IPS-15b (cell line): ENCODE data around the gene PLAAT4.

Experiments used
- H3K27me3 ChIP-seq: one replicate; pipeline ENCODE4 v1.6.1; 2013; ENCODE audit warnings: low read length; ENCODE audit not compliant: control insufficient read depth, insufficient read depth
- H3K36me3 ChIP-seq: one replicate; pipeline ENCODE4 v1.6.1; 2013; ENCODE audit warnings: low read length; ENCODE audit not compliant: control insufficient read depth, insufficient read depth
- H3K4me1 ChIP-seq: one replicate; pipeline ENCODE4 v1.6.1; 2013; ENCODE audit warnings: mild to moderate bottlenecking, low read length; ENCODE audit not compliant: control insufficient read depth, insufficient read depth
- H3K4me3 ChIP-seq: one replicate; pipeline ENCODE4 v1.5.1; 2013; ENCODE audit warnings: low read depth, low read length
- H3K9ac ChIP-seq: one replicate; pipeline ENCODE4 v1.6.1; 2013; ENCODE audit warnings: low read depth, mild to moderate bottlenecking, low read length
- H3K9me3 ChIP-seq: one replicate; pipeline ENCODE4 v1.6.1; 2013; ENCODE audit warnings: mild to moderate bottlenecking, low read length; ENCODE audit not compliant: control insufficient read depth, insufficient read depth

The PLAAT4 gene

GRCh38 chr11:63502252-63502820, 34.3 kb upstream of the PLAAT4 start:
- Histone ChIP-seq H3K4me1 (peaks cover 13% of the 10 kb centered on the region), H3K27me3 (no peaks in the 10 kb centered on the region), H3K9me3 (peaks cover 21% of the 10 kb centered on the region), H3K36me3 (no peaks in the 10 kb centered on the region), H3K9ac (no peak overlapping the region), H3K4me3 (no peak overlapping the region)

- Histone ChIP-seq H3K4me3 (no peak overlapping the region), H3K9me3 (peaks cover 14% of the 10 kb centered on the region), H3K9ac (no peak overlapping the region), H3K27me3 (no peaks in the 10 kb centered on the region), H3K36me3 (no peaks in the 10 kb centered on the region), H3K4me1 (peaks cover 13% of the 10 kb centered on the region)
These were observed 33.1 kb upstream of the PLAAT4 start for GRCh38 chr11:63503492-63503891.

- Histone ChIP-seq H3K4me1 (peaks cover 13% of the 10 kb centered on the region), H3K4me3 (no peak overlapping the region), H3K36me3 (no peaks in the 10 kb centered on the region), H3K9ac (no peak overlapping the region), H3K27me3 (no peaks in the 10 kb centered on the region), H3K9me3 (peaks cover 12% of the 10 kb centered on the region)
These were observed 32.6 kb upstream of the PLAAT4 start for GRCh38 chr11:63504054-63504453.

GRCh38 chr11:63504933-63505586, 31.5 kb upstream of the PLAAT4 start:
- H3K4me1 ChIP-seq = peaks cover 13% of the 10 kb centered on the region
- peaks cover 5% of the 10 kb centered on the region for H3K9me3 ChIP-seq
- H3K9ac ChIP-seq = no peak overlapping the region
- no peaks in the 10 kb centered on the region for H3K27me3 ChIP-seq
- no peaks in the 10 kb centered on the region for H3K36me3 ChIP-seq
- H3K4me3 ChIP-seq = no peak overlapping the region

- Histone ChIP-seq H3K36me3 (no peaks in the 10 kb centered on the region), H3K27me3 (no peaks in the 10 kb centered on the region), H3K9ac (peak within 1 kb of the TSS; percentile 49), H3K4me3 (no peak within 1 kb of the TSS), H3K9me3 (no peaks in the 10 kb centered on the region), H3K4me1 (peaks cover 13% of the 10 kb centered on the region)
These were observed 30.6 kb upstream of the PLAAT4 start, which contains the start of gene LGALS12 for GRCh38 chr11:63505857-63506528. TSS of gene LGALS12 (plus strand) at chr11:63506084. CDS start at chr11:63506459, 375 bp downstream.

- no peak overlapping the region for H3K4me3 ChIP-seq
- no peaks in the 10 kb centered on the region for H3K27me3 ChIP-seq
- no peaks in the 10 kb centered on the region for H3K36me3 ChIP-seq
- H3K4me1 ChIP-seq = peaks cover 13% of the 10 kb centered on the region
- peak overlapping the region; percentile 49 for H3K9ac ChIP-seq
- H3K9me3 ChIP-seq = no peaks in the 10 kb centered on the region
These were observed 29.7 kb upstream of the PLAAT4 start for GRCh38 chr11:63506876-63507275.

GRCh38 chr11:63507511-63507910, 29.1 kb upstream of the PLAAT4 start:
- no peaks in the 10 kb centered on the region for H3K36me3 ChIP-seq
- H3K4me1 ChIP-seq = peaks cover 13% of the 10 kb centered on the region

GRCh38 chr11:63508009-63508408, 28.6 kb upstream of the PLAAT4 start:
- peaks cover 13% of the 10 kb centered on the region for H3K4me1 ChIP-seq
- H3K9ac ChIP-seq = no peak overlapping the region
- no peaks in the 10 kb centered on the region for H3K27me3 ChIP-seq
- no peaks in the 10 kb centered on the region for H3K9me3 ChIP-seq
- no peaks in the 10 kb centered on the region for H3K36me3 ChIP-seq
- no peak overlapping the region for H3K4me3 ChIP-seq

More at GRCh38 chr11:63507511-63507910, 29.1 kb upstream of the PLAAT4 start:
- H3K4me3 ChIP-seq = no peak overlapping the region
- no peaks in the 10 kb centered on the region for H3K9me3 ChIP-seq
- H3K27me3 ChIP-seq = no peaks in the 10 kb centered on the region
- H3K9ac ChIP-seq = no peak overlapping the region

GRCh38 chr11:63508745-63509144, 27.9 kb upstream of the PLAAT4 start:
- H3K4me1 ChIP-seq = peaks cover 13% of the 10 kb centered on the region
- no peak overlapping the region for H3K9ac ChIP-seq

GRCh38 chr11:63510360-63511047, 26.1 kb upstream of the PLAAT4 start:
- no peaks in the 10 kb centered on the region for H3K27me3 ChIP-seq
- no peaks in the 10 kb centered on the region for H3K36me3 ChIP-seq
- H3K4me1 ChIP-seq = peaks cover 4% of the 10 kb centered on the region
- no peak overlapping the region for H3K9ac ChIP-seq
- no peak overlapping the region for H3K4me3 ChIP-seq
- no peaks in the 10 kb centered on the region for H3K9me3 ChIP-seq

More at GRCh38 chr11:63508745-63509144, 27.9 kb upstream of the PLAAT4 start:
- no peak overlapping the region for H3K4me3 ChIP-seq
- H3K27me3 ChIP-seq = no peaks in the 10 kb centered on the region
- H3K36me3 ChIP-seq = no peaks in the 10 kb centered on the region
- no peaks in the 10 kb centered on the region for H3K9me3 ChIP-seq

- Histone ChIP-seq H3K27me3 (no peaks in the 10 kb centered on the region), H3K9ac (no peak overlapping the region), H3K9me3 (no peaks in the 10 kb centered on the region), H3K4me3 (no peak overlapping the region), H3K36me3 (no peaks in the 10 kb centered on the region), H3K4me1 (no peaks in the 10 kb centered on the region)
These were observed 25.4 kb upstream of the PLAAT4 start for GRCh38 chr11:63511048-63511748.
